Dedifferentiated amniotic fluid mesenchymal stem cell (primary cell): ENCODE results near the gene ITK.
A peak's percentile ranks its signal among the peaks of the same experiment; 100 is the strongest.
"Not testable (repeated sequence)": the region's sequence is repeated elsewhere in the genome, so short reads cannot be mapped to it uniquely, and the experiment has no call there.

Experiments used
- DNase-seq: peaks from one replicate; pipeline ENCODE4 v3.0.0-alpha.2; 2016; ENCODE audit errors: extremely low spot score

The ITK gene

GRCh38 chr5:157212307-157212706 is 31.7 kb downstream of the ITK start:
- no peak for DNase-seq

GRCh38 chr5:157213527-157214243 is 33.0 kb downstream of the ITK start:
- no peak for DNase-seq

- DNase-seq, result no peak
These were observed 33.8 kb downstream of the ITK start for GRCh38 chr5:157214415-157214814.

GRCh38 chr5:157214861-157215513 is 34.3 kb downstream of the ITK start:
- no peak for DNase-seq

GRCh38 chr5:157215514-157216167 is 35.0 kb downstream of the ITK start:
- no peak for DNase-seq

- DNase-seq, result no peak
These were observed 35.9 kb downstream of the ITK start for GRCh38 chr5:157216391-157217142.

GRCh38 chr5:157217289-157218024 is 36.8 kb downstream of the ITK start:
- no peak for DNase-seq

- DNase-seq, result no peak
These were observed 39.0 kb downstream of the ITK start for GRCh38 chr5:157219491-157220271.

GRCh38 chr5:157221959-157222358 is 41.3 kb downstream of the ITK start:
- no peak for DNase-seq

GRCh38 chr5:157222506-157223230 is 42.0 kb downstream of the ITK start:
- DNase-seq, result peak; percentile 21

- DNase-seq, result no peak
These were observed 45.1 kb downstream of the ITK start for GRCh38 chr5:157225469-157226422.

- DNase-seq, result no peak
These were observed 50.0 kb downstream of the ITK start for GRCh38 chr5:157230610-157231009.

- DNase-seq, result no peak
These were observed 52.1 kb downstream of the ITK start for GRCh38 chr5:157232706-157233105.

- no peak for DNase-seq
These were observed 52.9 kb downstream of the ITK start for GRCh38 chr5:157233515-157233914.

GRCh38 chr5:157236423-157236822 is 55.8 kb downstream of the ITK start:
- no peak for DNase-seq

- no peak for DNase-seq
These were observed 60.8 kb downstream of the ITK start for GRCh38 chr5:157241483-157241882.

GRCh38 chr5:157244704-157245103 is 64.1 kb downstream of the ITK start:
- not testable (repeated sequence) for DNase-seq

GRCh38 chr5:157245476-157245875 is 64.8 kb downstream of the ITK start:
- no peak for DNase-seq

- DNase-seq, result no peak
These were observed 65.2 kb downstream of the ITK start for GRCh38 chr5:157245886-157246285.
